ENCODE data around the gene UNC13B.

UNC13B gene

GRCh38 chr9:35269919-35270318, 108.1 kb downstream of the UNC13B start:
- TF ChIP-seq POLR2AphosphoS5 (IDR thresholded peaks at IDR 0.05; ENCODE audit: low read depth, low read length), result no peak
- no peak for TF ChIP-seq SIN3A (IDR thresholded peaks at IDR 0.05; ENCODE audit: borderline replicate concordance, insufficient read depth, low read length)
- TF ChIP-seq FOXP2 (optimal IDR thresholded peaks at IDR 0.05; ENCODE audit: borderline replicate concordance, extremely low read depth, extremely low read length, insufficient read depth), result no peak
- TF ChIP-seq, protein P1, sequence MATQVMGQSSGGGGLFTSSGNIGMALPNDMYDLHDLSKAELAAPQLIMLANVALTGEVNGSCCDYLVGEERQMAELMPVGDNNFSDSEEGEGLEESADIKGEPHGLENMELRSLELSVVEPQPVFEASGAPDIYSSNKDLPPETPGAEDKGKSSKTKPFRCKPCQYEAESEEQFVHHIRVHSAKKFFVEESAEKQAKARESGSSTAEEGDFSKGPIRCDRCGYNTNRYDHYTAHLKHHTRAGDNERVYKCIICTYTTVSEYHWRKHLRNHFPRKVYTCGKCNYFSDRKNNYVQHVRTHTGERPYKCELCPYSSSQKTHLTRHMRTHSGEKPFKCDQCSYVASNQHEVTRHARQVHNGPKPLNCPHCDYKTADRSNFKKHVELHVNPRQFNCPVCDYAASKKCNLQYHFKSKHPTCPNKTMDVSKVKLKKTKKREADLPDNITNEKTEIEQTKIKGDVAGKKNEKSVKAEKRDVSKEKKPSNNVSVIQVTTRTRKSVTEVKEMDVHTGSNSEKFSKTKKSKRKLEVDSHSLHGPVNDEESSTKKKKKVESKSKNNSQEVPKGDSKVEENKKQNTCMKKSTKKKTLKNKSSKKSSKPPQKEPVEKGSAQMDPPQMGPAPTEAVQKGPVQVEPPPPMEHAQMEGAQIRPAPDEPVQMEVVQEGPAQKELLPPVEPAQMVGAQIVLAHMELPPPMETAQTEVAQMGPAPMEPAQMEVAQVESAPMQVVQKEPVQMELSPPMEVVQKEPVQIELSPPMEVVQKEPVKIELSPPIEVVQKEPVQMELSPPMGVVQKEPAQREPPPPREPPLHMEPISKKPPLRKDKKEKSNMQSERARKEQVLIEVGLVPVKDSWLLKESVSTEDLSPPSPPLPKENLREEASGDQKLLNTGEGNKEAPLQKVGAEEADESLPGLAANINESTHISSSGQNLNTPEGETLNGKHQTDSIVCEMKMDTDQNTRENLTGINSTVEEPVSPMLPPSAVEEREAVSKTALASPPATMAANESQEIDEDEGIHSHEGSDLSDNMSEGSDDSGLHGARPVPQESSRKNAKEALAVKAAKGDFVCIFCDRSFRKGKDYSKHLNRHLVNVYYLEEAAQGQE (IDR thresholded peaks at IDR 0.05; ENCODE audit: insufficient read depth in 1 of 2, low read depth in 2 of 2, low read length in 2 of 2), result no peak
- no peak for TF ChIP-seq TAF1 (IDR thresholded peaks at IDR 0.05; ENCODE audit: borderline replicate concordance, insufficient read depth, low read length)

DNA sequence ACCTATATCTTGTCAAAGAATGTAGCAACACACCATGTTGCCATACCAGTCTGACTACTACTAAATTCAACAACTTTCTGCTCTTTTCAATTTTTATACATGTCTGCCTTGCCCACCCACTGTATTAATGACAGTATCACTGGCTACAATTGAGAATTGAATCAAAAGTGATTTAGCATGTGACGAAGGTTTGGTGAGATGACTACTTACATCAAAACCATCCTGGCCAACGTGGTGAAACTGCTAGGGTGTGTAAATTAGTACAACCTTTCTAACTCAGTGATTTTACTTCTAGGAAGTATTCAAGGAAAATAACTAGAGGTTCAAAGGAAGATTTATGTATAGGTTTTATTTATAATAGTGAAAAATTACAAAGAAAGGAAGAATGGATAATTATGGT, 109.8 kb downstream of the UNC13B start:
- no peak for TF ChIP-seq POLR2AphosphoS5 (IDR thresholded peaks at IDR 0.05; ENCODE audit: low read depth, low read length)
- no peak for TF ChIP-seq SIN3A (IDR thresholded peaks at IDR 0.05; ENCODE audit: borderline replicate concordance, insufficient read depth, low read length)
- no peak for TF ChIP-seq TAF1 (IDR thresholded peaks at IDR 0.05; ENCODE audit: borderline replicate concordance, insufficient read depth, low read length)

DNA sequence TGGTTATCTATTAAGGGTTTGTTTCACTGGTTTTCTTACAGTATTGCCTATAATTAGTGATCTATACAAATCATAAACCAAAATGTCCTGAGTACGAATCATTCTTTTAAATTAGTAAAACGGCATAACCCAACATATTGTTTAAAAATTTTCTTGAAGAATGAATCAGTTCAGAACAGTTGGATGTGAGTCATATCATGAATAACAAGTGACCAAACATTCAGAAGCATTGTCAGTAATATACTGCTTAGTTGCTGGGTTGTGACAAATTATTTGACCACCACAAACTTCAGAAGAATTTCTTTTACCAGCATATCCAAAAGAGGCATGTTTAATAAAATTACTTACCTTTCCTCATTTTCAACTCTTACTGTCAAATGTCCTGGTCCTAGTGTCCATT, 111.2 kb downstream of the UNC13B start:
- TF ChIP-seq, protein P1 (IDR thresholded peaks at IDR 0.05; ENCODE audit: insufficient read depth in 1 of 2, low read depth in 2 of 2, low read length in 2 of 2), result no peak
- TF ChIP-seq TAF1 (IDR thresholded peaks at IDR 0.05; ENCODE audit: borderline replicate concordance, insufficient read depth, low read length), result no peak
- no peak for TF ChIP-seq FOXP2 (optimal IDR thresholded peaks at IDR 0.05; ENCODE audit: borderline replicate concordance, extremely low read depth, extremely low read length, insufficient read depth)
- TF ChIP-seq SIN3A (IDR thresholded peaks at IDR 0.05; ENCODE audit: borderline replicate concordance, insufficient read depth, low read length), result no peak
- no peak for TF ChIP-seq POLR2AphosphoS5 (IDR thresholded peaks at IDR 0.05; ENCODE audit: low read depth, low read length)

DNA sequence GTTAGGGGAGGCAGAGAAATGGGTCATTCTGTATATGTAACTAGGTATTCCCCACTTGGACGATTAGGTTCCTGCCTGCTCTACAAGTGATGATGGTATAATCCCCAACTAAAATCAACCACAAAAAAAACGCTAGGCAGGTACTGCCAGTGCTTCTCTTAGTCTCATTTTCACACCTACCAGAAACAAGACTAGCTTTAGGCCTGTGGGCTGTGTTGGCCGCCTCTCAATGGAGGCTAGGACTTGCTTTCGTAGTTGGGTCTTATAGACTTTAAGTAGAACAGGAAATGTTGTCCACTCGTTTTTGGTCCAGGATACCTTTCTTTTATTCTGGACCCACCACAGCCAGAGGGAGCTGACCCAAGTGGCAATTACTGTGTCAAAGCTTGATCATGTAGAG, 111.8 kb downstream of the UNC13B start:
- no peak for TF ChIP-seq FOXP2 (optimal IDR thresholded peaks at IDR 0.05; ENCODE audit: borderline replicate concordance, extremely low read depth, extremely low read length, insufficient read depth)
- TF ChIP-seq, protein P1 (IDR thresholded peaks at IDR 0.05; ENCODE audit: insufficient read depth in 1 of 2, low read depth in 2 of 2, low read length in 2 of 2), result no peak
- no peak for TF ChIP-seq TAF1 (IDR thresholded peaks at IDR 0.05; ENCODE audit: borderline replicate concordance, insufficient read depth, low read length)
- no peak for TF ChIP-seq SIN3A (IDR thresholded peaks at IDR 0.05; ENCODE audit: borderline replicate concordance, insufficient read depth, low read length)
- no peak for TF ChIP-seq POLR2AphosphoS5 (IDR thresholded peaks at IDR 0.05; ENCODE audit: low read depth, low read length)

GRCh38 chr9:35274993-35275392, 113.2 kb downstream of the UNC13B start:
- TF ChIP-seq TAF1 (IDR thresholded peaks at IDR 0.05; ENCODE audit: borderline replicate concordance, insufficient read depth, low read length) (no peak), FOXP2 (optimal IDR thresholded peaks at IDR 0.05; ENCODE audit: borderline replicate concordance, extremely low read depth, extremely low read length, insufficient read depth) (no peak), SIN3A (IDR thresholded peaks at IDR 0.05; ENCODE audit: borderline replicate concordance, insufficient read depth, low read length) (no peak), POLR2AphosphoS5 (IDR thresholded peaks at IDR 0.05; ENCODE audit: low read depth, low read length) (no peak)
- TF ChIP-seq, protein P1 (IDR thresholded peaks at IDR 0.05; ENCODE audit: insufficient read depth in 1 of 2, low read depth in 2 of 2, low read length in 2 of 2), result no peak
